Measurements from ENCODE around the gene LCK.
"Not testable (repeated sequence)": the region's sequence is repeated elsewhere in the genome, so short reads cannot be mapped to it uniquely, and the experiment has no call there.

The LCK gene

GRCh38 chr1:32240140-32240951, 10.7 kb upstream of the LCK start:
- DNase-seq (ENCODE audit: low spot score) = peak; percentile 79

- peak; percentile 82 for DNase-seq (ENCODE audit: low spot score)
Observed at GRCh38 chr1:32241001-32241763, 9.9 kb upstream of the LCK start.

- no peak for DNase-seq (ENCODE audit: low spot score)
Observed at GRCh38 chr1:32242341-32242851, 8.7 kb upstream of the LCK start.

GRCh38 chr1:32246888-32247273, 4.2 kb upstream of the LCK start, which contains the start of gene FAM167B:
Gene FAM167B, plus strand, starts transcription at chr1:32247222. Its CDS starts 200 bp downstream, at chr1:32247422.
- DNase-seq (ENCODE audit: low spot score) = no peak

- DNase-seq (ENCODE audit: low spot score) = no peak
Observed at GRCh38 chr1:32247452-32247851, 3.6 kb upstream of the LCK start.

DNA sequence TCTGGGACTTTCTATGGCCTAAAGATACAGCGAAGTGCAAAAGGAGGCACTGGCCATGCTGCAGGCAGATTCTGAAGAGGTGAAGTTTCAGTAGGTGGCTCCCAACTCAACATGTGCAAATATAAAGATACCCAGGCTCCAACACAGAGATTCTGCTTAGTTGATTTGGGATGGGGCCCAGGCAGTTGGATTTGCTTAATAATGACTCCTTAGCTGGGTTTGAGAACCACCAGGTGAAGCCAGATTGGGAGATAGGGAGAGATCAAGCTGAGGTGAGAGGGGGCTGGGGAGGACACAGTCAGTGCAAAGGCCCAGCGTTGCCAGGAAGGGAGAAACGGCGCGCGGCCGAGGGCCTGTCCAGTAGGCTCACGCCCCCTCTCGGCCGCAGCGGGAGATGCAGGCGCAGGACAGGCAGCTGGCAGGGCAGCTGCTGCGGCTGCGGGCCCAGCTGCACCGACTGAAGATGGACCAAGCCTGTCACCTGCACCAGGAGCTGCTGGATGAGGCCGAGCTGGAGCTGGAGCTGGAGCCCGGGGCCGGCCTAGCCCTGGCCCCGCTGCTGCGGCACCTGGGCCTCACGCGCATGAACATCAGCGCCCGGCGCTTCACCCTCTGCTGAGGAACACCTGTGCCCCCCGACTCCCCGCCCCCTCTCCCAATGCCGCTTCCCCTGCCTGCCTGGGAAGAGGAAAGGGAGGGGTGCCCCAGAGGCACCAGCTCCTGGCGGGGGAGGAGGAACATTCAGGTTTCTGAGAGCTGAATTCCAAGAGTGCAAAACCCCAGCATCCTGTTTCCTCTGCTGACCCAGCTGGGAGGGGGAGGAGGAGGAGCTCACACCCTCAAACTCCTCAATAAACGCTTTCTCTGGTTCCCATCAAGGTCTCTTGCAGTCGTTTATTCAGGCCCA, 2.8 kb upstream of the LCK start:
- peak; percentile 76 for DNase-seq (ENCODE audit: low spot score)

- DNase-seq (ENCODE audit: low spot score) = no peak
Observed at GRCh38 chr1:32249831-32250525, 1.1 kb upstream of the LCK start.

DNA sequence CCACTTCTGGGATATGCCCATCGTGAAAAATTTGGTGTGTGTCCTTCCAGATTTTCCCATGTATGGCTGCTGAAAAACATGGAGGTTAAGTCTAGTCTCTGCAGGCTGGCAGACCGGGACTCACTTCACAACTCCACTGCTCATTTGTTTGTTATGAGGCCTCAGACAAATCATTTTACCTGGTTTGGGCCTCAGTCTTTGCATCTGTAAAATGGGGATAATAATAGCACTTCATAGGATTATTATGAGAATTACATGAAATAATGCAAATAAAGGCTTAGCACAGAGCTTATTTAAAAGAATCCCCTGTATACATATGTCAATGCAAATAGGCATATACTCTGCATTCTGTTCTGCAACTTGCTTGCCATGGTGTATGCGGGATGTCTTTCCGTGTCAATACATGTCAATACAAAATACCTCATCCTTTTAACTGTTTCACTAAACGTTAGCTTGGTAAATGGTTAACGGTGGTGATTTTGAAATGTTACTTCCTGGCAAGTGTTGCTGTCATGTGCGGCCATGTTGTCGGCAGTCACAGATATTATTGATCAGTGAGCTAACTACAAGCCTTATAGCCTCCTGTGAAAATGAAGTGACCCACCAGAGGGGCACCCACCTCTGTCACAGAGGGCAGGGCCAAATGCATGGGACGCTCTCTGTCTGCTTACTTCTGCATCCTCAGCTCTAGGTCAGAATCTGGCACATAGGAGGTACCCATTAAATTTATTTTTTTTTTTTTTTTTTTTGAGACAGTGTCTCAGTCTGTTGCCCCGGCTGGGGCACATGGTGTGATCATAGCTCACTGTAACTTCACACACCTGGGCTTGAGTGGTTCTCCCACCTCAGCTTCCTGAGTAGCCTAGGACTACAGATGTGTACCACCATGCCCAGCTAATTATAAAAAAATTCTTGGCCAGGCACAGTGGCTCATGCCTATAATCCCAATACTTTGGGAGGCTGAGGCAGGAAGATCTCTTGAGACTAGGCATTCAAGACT, 4.3 kb downstream of the LCK start:
- DNase-seq (ENCODE audit: low spot score) = no peak

DNA sequence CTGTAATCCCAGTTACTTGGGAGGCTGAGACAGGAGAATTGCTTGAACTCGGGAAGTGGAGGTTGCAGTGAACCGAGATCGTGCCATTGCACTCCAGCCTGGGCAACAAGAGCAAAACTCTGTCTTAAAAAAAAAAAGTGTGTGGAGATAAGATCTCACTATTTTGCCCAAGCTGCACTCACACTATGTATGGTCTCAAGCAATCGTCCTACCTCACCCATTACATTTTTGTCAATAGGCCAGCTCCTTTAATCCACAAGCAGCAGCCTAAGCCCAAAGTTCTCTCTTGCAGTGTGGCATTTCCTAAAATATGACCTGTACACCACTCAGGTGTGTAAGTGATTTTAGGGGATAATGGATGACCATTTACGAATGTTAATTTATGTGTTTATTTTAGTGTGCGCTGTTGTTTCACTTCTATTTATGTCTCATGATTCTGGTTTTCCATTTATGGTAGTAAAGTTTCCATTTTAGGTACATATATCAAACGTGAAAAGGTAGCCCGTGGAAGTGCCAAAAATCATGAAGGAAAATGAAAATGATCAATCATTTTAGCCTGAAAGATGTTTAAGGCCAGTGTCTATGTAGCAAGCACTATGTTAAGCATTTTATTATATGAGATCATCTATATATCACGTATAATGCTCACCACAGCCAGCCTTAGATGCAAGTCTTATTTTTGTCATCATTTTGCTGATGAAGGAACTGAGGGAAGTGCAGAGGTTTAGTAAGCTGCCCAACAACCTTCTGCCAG, 5.6 kb downstream of the LCK start:
- DNase-seq (ENCODE audit: low spot score) = no peak

DNA sequence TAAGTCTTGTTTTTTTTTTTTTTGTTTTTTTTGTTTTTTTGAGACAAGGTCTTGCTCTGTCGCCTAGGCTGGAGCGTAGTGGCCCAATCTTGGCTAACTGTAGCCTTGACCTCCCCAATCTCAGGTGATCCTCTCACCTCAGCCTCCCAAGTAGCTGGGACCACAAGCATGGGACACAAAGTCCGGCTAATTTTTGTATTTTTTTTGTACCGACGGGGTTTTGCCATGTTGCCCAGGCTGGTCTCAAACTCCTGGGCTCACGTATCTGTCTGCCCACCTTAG, 6.1 kb downstream of the LCK start:
- no peak for DNase-seq (ENCODE audit: low spot score)

- DNase-seq (ENCODE audit: low spot score) = not testable (repeated sequence)
Observed at GRCh38 chr1:32263236-32263593, 12.2 kb downstream of the LCK start.

GRCh38 chr1:32263744-32264143, 12.7 kb downstream of the LCK start:
- DNase-seq (ENCODE audit: low spot score) = no peak

GRCh38 chr1:32265846-32266245, 14.8 kb downstream of the LCK start:
- DNase-seq (ENCODE audit: low spot score) = no peak

GRCh38 chr1:32266921-32267591, 16.0 kb downstream of the LCK start:
- DNase-seq (ENCODE audit: low spot score) = no peak

GRCh38 chr1:32269744-32270143, 18.7 kb downstream of the LCK start:
- no peak for DNase-seq (ENCODE audit: low spot score)

DNA sequence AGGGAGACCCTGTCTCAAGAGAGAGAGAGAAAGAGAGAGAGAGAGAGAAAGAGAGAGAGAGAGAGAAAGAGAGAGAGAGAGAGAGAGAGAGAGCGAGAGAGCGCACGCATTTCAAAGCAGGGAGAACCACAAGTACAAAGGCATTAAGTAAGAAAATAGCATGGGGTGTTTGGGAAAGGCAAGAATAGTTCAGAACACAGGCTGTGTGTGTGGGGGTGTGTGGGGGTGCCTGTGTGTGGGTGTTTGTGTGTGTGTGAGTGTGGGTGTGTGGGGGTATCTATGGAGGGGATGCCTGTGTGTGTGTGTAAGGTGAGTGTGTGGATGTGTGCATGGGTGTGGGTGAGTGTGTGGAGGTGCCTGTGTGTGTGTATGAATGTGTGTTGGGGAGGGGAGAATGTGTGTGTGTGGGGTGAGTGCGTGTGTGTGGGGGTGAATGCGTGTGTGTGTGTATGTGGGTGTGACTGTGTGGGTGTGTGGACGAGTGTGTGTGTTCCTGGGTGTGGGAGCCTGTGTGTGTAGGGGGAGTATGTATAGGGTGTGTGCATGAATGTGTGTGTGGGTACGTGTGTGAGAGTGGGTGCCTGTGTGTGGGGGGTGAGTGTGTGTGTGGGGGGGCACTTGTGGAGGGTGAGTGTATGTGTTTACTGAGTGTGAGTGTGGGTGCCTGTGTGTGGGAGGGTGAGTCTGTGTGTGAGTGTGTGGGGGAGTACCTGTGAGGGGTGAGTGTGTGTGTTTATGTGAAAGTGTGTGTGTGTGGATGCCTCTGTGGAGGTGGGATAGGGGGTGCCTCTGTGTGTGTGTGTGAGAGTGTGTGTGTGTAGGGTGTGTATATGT, 21.7 kb downstream of the LCK start:
- DNase-seq (ENCODE audit: low spot score) = no peak

- DNase-seq (ENCODE audit: low spot score) = no peak
Observed at GRCh38 chr1:32273391-32274208, 22.5 kb downstream of the LCK start.
